ENCODE data around the gene KNL1.
A peak's percentile ranks its signal among the peaks of the same experiment; 100 is the strongest.

The KNL1 gene

GRCh38 chr15:40564591-40565332, 29.3 kb upstream of the KNL1 start, which contains the start of gene CCDC32 (continued):
- TF ChIP-seq ZBTB10 (tag by site-specific recombination; IDR thresholded peaks at IDR 0.05) (0 out of 2 replicates have a peak, but pooled peaks have one; percentile 17), ZNF223 (tag by site-specific recombination; IDR thresholded peaks at IDR 0.05) (no peak), BCL11A (tag by site-specific recombination; IDR thresholded peaks at IDR 0.05; ENCODE audit: low read depth) (no peak), ZIC2 (tag by site-specific recombination; IDR thresholded peaks at IDR 0.05) (no peak), ZNF624 (tag by site-specific recombination; IDR thresholded peaks at IDR 0.05) (no peak), ZNF555 (tag by site-specific recombination; conservative IDR thresholded peaks at IDR 0.05) (no peak), ZNF155 (tag by site-specific recombination; IDR thresholded peaks at IDR 0.05) (no peak), SETDB1 (IDR thresholded peaks at IDR 0.05; ENCODE audit: insufficient read length, low read length) (no peak), ZNF707 (tag by site-specific recombination; IDR thresholded peaks at IDR 0.05) (no peak), TCF7L2 (IDR thresholded peaks at IDR 0.05; ENCODE audit: borderline replicate concordance, low read depth, low read length) (no peak), ZNF416 (tag by site-specific recombination; IDR thresholded peaks at IDR 0.05) (no peak), ZNF664 (tag by site-specific recombination; IDR thresholded peaks at IDR 0.05) (no peak), ZNF571 (tag by site-specific recombination; IDR thresholded peaks at IDR 0.05) (no peak), ZBTB8A (tag by site-specific recombination; IDR thresholded peaks at IDR 0.05) (peak; percentile 27; the same call in 1 of the 2 replicates), ZNF280D (tag by site-specific recombination; IDR thresholded peaks at IDR 0.05) (no peak), ZNF501 (tag by site-specific recombination; IDR thresholded peaks at IDR 0.05) (no peak; the same call in 1 of the 2 replicates)
- TF ChIP-seq, protein P1, sequence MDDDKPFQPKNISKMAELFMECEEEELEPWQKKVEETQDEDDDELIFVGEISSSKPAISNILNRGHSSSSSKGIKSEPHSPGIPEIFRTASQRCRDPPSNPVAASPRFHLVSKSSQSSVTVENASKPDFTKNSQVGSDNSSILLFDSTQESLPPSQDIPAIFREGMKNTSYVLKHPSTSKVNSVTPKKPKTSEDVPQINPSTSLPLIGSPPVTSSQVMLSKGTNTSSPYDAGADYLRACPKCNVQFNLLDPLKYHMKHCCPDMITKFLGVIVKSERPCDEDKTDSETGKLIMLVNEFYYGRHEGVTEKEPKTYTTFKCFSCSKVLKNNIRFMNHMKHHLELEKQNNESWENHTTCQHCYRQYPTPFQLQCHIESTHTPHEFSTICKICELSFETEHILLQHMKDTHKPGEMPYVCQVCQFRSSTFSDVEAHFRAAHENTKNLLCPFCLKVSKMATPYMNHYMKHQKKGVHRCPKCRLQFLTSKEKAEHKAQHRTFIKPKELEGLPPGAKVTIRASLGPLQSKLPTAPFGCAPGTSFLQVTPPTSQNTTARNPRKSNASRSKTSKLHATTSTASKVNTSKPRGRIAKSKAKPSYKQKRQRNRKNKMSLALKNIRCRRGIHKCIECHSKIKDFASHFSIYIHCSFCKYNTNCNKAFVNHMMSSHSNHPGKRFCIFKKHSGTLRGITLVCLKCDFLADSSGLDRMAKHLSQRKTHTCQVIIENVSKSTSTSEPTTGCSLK (tag by site-specific recombination; IDR thresholded peaks at IDR 0.05): no peak
- TF ChIP-seq, protein P2, sequence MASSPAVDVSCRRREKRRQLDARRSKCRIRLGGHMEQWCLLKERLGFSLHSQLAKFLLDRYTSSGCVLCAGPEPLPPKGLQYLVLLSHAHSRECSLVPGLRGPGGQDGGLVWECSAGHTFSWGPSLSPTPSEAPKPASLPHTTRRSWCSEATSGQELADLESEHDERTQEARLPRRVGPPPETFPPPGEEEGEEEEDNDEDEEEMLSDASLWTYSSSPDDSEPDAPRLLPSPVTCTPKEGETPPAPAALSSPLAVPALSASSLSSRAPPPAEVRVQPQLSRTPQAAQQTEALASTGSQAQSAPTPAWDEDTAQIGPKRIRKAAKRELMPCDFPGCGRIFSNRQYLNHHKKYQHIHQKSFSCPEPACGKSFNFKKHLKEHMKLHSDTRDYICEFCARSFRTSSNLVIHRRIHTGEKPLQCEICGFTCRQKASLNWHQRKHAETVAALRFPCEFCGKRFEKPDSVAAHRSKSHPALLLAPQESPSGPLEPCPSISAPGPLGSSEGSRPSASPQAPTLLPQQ (tag by site-specific recombination; IDR thresholded peaks at IDR 0.05): peak; percentile 47; the same call in 1 of the 2 replicates

Measured in HEK293 (cell line).